WTC11 (cell line): ENCODE results near the gene IMPDH1. TPM values are rescaled to one million over a fixed set of nuclear protein-coding genes. Genes with fewer than 3 reads are reported as not detected.

Experiments
- ATAC-seq: fragments of 200-7000 bp; cut with Tn5 transposase; 2 replicates; pipeline ENCODE4 v1.10.0; 2021; ENCODE audit warnings: mild to moderate bottlenecking, moderate library complexity
- CTCF ChIA-PET: fragments of 300-600 bp; sonication (Branson Sonifier 250); formaldehyde crosslinking; loops from one replicate; lab custom pipeline; 2021; ENCODE audit warnings: antibody characterized with exemption; lab: Charles Lee
- POLR2A ChIA-PET: fragments of 350-600 bp; sonication (Branson Sonifier 250); formaldehyde crosslinking; loops from one replicate; lab custom pipeline; 2021; ENCODE audit warnings: antibody characterized with exemption; lab: Charles Lee
- DNase-seq: peaks from one replicate; pipeline ENCODE4 v3.0.0; 2021; ENCODE audit warnings: low spot score
- H3K27ac Mint-ChIP-seq: 2 replicates; pipeline ENCODE4 v1.8.0; 2021; ENCODE audit warnings: mixed read lengths
- H3K27me3 Mint-ChIP-seq: 2 replicates; pipeline ENCODE4 v1.8.0; 2021; ENCODE audit warnings: low read depth, mild to moderate bottlenecking, moderate library complexity, mixed read lengths
- H3K36me3 Mint-ChIP-seq: 2 replicates; pipeline ENCODE4 v1.8.0; 2021; ENCODE audit warnings: mixed read lengths
- H3K4me1 Mint-ChIP-seq: 2 replicates; pipeline ENCODE4 v1.8.0; 2022; ENCODE audit warnings: mixed read lengths
- H3K4me3 Mint-ChIP-seq: 2 replicates; pipeline ENCODE4 v1.8.0; 2021; ENCODE audit warnings: mild to moderate bottlenecking, moderate library complexity, mixed read lengths
- H3K9me3 Mint-ChIP-seq: 2 replicates; pipeline ENCODE4 v1.8.0; 2021; ENCODE audit warnings: mixed read lengths
- CREB1 ChIP-seq: sonication (generic); formaldehyde crosslinking; IDR thresholded peaks from 2 replicates; pipeline ENCODE4 v1.8.0; 2023; ENCODE audit warnings: mild to moderate bottlenecking, missing genetic modification reagents
- CREM ChIP-seq: sonication (generic); formaldehyde crosslinking; IDR thresholded peaks from 2 replicates; pipeline ENCODE4 v1.8.1; 2022; ENCODE audit warnings: mild to moderate bottlenecking, missing genetic modification reagents, moderate library complexity
- ELF4 ChIP-seq: sonication (generic); formaldehyde crosslinking; IDR thresholded peaks from 2 replicates; pipeline ENCODE4 v1.8.1; 2022; ENCODE audit warnings: low read depth, mild to moderate bottlenecking, moderate library complexity, missing genetic modification reagents
- GTF2I ChIP-seq: fragments of 250-450 bp; sonication (Bioruptor Pico); conservative IDR thresholded peaks from 2 replicates; pipeline ENCODE4 v1.4.0; 2021; ENCODE audit warnings: mild to moderate bottlenecking
- MXD4 ChIP-seq: fragments of 250-450 bp; sonication (Bioruptor Pico); IDR thresholded peaks from 2 replicates; pipeline ENCODE4 v1.8.0; 2021; ENCODE audit warnings: mild to moderate bottlenecking, moderate library complexity, borderline replicate concordance
- NFATC4 ChIP-seq: fragments of 250-450 bp; sonication (Bioruptor Pico); IDR thresholded peaks from 2 replicates; pipeline ENCODE4 v1.9.0; 2021; ENCODE audit warnings: mild to moderate bottlenecking
- NFYB ChIP-seq: sonication (generic); formaldehyde crosslinking; conservative IDR thresholded peaks from 2 replicates; pipeline ENCODE4 v1.8.0; 2022; ENCODE audit warnings: low read depth, missing genetic modification reagents
- PRRX2 ChIP-seq: fragments of 250-450 bp; sonication (Bioruptor Pico); IDR thresholded peaks from 2 replicates; pipeline ENCODE4 v1.8.0; 2021; ENCODE audit warnings: mild to moderate bottlenecking
- ZNF263 ChIP-seq: sonication (generic); formaldehyde crosslinking; IDR thresholded peaks from 2 replicates; pipeline ENCODE4 v1.8.1; 2022; ENCODE audit warnings: low read depth, mild to moderate bottlenecking, moderate library complexity, missing genetic modification reagents
- ZNF396 ChIP-seq: fragments of 250-450 bp; sonication (Bioruptor Pico); IDR thresholded peaks from 2 replicates; pipeline ENCODE4 v1.8.0; 2021; ENCODE audit warnings: mild to moderate bottlenecking, moderate library complexity, borderline replicate concordance
- ZNF671 ChIP-seq: fragments of 250-450 bp; sonication (Bioruptor Pico); IDR thresholded peaks from 2 replicates; pipeline ENCODE4 v1.8.0; 2021; ENCODE audit warnings: mild to moderate bottlenecking
- total RNA-seq: library from RNA; stranded (reverse); gene quantifications from 3 replicates; pipeline ENCODE4 v1.2.3, GENCODE V29; 2021
- TF ChIP-seq, protein P1 (sequence below): sonication (generic); formaldehyde crosslinking; IDR thresholded peaks from 2 replicates; pipeline ENCODE4 v1.8.1; 2022; ENCODE audit warnings: mild to moderate bottlenecking, moderate library complexity, missing genetic modification reagents
- TF ChIP-seq, protein P2 (sequence below): sonication (generic); formaldehyde crosslinking; IDR thresholded peaks from 2 replicates; pipeline ENCODE4 v1.8.1; 2022; ENCODE audit warnings: missing genetic modification reagents, borderline replicate concordance
- TF ChIP-seq, protein P3 (sequence below): fragments of 250-450 bp; sonication (Bioruptor Pico); IDR thresholded peaks from 2 replicates; pipeline ENCODE4 v1.8.0; 2021; ENCODE audit warnings: mild to moderate bottlenecking
- TF ChIP-seq, protein P4 (sequence below): sonication (generic); formaldehyde crosslinking; conservative IDR thresholded peaks from 2 replicates; pipeline ENCODE4 v1.8.1; 2023; ENCODE audit warnings: mild to moderate bottlenecking, low read depth, missing genetic modification reagents, moderate library complexity
- TF ChIP-seq, protein P5 (sequence below): sonication (generic); formaldehyde crosslinking; IDR thresholded peaks from 2 replicates; pipeline ENCODE4 v1.8.0; 2022; ENCODE audit warnings: mild to moderate bottlenecking, missing genetic modification reagents
- TF ChIP-seq, protein P6 (sequence below): fragments of 250-450 bp; sonication (Bioruptor Pico); IDR thresholded peaks from 2 replicates; pipeline ENCODE4 v1.9.0; 2021; ENCODE audit warnings: mild to moderate bottlenecking
- TF ChIP-seq, protein P7 (sequence below): sonication (generic); formaldehyde crosslinking; IDR thresholded peaks from 2 replicates; pipeline ENCODE4 v1.8.0; 2023; ENCODE audit warnings: missing genetic modification reagents
- TF ChIP-seq, protein P8 (sequence below): sonication (generic); formaldehyde crosslinking; IDR thresholded peaks from 2 replicates; pipeline ENCODE4 v1.8.1; 2023; ENCODE audit warnings: mild to moderate bottlenecking, missing genetic modification reagents, moderate library complexity

IMPDH1 gene
- total RNA-seq, 1 experiment from 2014 or later, result 54.2 TPM

DNA sequence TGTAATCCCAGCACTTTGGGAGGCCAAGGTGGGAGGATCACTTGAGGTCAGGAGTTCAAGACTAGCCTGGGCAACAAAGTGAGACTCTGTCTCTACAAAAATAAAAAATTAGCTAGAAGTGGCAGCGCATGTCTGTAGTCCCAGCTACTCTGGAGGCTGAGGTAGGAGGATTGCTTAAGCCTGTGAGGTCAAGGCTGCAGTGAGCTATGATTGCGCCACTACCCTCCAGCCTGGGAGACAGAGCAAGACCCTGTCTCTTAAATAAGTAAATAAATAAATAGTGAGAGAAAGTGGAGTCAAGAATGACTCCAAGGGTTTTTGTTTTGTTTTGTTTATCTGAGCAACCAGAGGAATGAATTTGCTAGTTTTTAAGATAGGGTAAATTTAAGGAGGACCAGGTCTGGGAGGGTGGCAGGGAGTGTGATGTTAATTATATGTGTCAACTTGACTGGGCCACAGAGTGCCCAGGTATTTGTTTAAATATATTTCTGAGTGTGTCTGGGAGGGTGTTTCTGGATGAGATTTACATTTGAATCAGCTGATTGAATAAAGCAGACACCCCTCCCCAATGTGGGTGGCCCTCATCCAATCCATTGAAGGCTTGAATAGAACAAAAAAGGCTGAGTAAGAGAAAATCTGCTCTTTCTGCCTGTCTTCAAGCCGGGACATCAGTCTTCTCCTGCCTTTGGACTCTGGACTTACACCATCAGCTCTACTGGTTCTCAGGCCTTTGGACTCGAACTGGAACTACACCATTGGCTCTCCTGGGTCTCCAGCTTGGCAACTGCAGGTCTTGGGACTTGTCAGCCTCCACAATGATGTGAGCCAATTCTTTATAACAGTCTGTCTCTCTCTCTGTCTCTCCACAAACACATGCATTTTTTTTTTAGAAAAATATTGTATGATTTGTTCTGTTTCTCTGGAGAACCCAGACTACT is 23.5 kb downstream of the IMPDH1 start:
- Mint-ChIP-seq H3K27ac (no peak overlapping the region), H3K36me3 (no peaks in the 10 kb centered on the region), H3K4me3 (no peak overlapping the region), H3K4me1 (peaks cover 18% of the 10 kb centered on the region), H3K9me3 (no peaks in the 10 kb centered on the region), H3K27me3 (peaks cover 25% of the 10 kb centered on the region)
- ChIA-PET POLR2A (no interaction called here), CTCF (interaction anchor here (1.0 to 5.8 kb wide), 14 partner anchors 10 to 232 kb away, joined by 3 to 138 read pairs (median 6); partner anchors contain the start of gene RBM28)
- TF ChIP-seq MXD4, result no peak
- TF ChIP-seq ZNF263 (CRISPR knock-in tag), result no peak
- TF ChIP-seq, protein P1, sequence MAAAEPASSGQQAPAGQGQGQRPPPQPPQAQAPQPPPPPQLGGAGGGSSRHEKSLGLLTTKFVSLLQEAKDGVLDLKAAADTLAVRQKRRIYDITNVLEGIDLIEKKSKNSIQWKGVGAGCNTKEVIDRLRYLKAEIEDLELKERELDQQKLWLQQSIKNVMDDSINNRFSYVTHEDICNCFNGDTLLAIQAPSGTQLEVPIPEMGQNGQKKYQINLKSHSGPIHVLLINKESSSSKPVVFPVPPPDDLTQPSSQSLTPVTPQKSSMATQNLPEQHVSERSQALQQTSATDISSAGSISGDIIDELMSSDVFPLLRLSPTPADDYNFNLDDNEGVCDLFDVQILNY (CRISPR knock-in tag), result no peak
- TF ChIP-seq, protein P2, sequence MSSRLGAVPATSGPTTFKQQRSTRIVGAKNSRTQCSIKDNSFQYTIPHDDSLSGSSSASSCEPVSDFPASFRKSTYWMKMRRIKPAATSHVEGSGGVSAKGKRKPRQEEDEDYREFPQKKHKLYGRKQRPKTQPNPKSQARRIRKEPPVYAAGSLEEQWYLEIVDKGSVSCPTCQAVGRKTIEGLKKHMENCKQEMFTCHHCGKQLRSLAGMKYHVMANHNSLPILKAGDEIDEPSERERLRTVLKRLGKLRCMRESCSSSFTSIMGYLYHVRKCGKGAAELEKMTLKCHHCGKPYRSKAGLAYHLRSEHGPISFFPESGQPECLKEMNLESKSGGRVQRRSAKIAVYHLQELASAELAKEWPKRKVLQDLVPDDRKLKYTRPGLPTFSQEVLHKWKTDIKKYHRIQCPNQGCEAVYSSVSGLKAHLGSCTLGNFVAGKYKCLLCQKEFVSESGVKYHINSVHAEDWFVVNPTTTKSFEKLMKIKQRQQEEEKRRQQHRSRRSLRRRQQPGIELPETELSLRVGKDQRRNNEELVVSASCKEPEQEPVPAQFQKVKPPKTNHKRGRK (CRISPR knock-in tag), result no peak
- TF ChIP-seq, protein P3, sequence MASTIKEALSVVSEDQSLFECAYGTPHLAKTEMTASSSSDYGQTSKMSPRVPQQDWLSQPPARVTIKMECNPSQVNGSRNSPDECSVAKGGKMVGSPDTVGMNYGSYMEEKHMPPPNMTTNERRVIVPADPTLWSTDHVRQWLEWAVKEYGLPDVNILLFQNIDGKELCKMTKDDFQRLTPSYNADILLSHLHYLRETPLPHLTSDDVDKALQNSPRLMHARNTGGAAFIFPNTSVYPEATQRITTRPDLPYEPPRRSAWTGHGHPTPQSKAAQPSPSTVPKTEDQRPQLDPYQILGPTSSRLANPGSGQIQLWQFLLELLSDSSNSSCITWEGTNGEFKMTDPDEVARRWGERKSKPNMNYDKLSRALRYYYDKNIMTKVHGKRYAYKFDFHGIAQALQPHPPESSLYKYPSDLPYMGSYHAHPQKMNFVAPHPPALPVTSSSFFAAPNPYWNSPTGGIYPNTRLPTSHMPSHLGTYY (CRISPR knock-in tag), result no peak
- no peak for TF ChIP-seq CREM
- TF ChIP-seq, protein P4, sequence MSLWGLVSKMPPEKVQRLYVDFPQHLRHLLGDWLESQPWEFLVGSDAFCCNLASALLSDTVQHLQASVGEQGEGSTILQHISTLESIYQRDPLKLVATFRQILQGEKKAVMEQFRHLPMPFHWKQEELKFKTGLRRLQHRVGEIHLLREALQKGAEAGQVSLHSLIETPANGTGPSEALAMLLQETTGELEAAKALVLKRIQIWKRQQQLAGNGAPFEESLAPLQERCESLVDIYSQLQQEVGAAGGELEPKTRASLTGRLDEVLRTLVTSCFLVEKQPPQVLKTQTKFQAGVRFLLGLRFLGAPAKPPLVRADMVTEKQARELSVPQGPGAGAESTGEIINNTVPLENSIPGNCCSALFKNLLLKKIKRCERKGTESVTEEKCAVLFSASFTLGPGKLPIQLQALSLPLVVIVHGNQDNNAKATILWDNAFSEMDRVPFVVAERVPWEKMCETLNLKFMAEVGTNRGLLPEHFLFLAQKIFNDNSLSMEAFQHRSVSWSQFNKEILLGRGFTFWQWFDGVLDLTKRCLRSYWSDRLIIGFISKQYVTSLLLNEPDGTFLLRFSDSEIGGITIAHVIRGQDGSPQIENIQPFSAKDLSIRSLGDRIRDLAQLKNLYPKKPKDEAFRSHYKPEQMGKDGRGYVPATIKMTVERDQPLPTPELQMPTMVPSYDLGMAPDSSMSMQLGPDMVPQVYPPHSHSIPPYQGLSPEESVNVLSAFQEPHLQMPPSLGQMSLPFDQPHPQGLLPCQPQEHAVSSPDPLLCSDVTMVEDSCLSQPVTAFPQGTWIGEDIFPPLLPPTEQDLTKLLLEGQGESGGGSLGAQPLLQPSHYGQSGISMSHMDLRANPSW (CRISPR knock-in tag), result no peak
- TF ChIP-seq, protein P5, sequence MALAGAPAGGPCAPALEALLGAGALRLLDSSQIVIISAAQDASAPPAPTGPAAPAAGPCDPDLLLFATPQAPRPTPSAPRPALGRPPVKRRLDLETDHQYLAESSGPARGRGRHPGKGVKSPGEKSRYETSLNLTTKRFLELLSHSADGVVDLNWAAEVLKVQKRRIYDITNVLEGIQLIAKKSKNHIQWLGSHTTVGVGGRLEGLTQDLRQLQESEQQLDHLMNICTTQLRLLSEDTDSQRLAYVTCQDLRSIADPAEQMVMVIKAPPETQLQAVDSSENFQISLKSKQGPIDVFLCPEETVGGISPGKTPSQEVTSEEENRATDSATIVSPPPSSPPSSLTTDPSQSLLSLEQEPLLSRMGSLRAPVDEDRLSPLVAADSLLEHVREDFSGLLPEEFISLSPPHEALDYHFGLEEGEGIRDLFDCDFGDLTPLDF (CRISPR knock-in tag), result no peak
- TF ChIP-seq CREB1 (CRISPR knock-in tag), result no peak
- TF ChIP-seq NFATC4 (CRISPR knock-in tag), result no peak
- TF ChIP-seq ELF4, result no peak
- no peak for TF ChIP-seq GTF2I (CRISPR knock-in tag)
- TF ChIP-seq, protein P6, sequence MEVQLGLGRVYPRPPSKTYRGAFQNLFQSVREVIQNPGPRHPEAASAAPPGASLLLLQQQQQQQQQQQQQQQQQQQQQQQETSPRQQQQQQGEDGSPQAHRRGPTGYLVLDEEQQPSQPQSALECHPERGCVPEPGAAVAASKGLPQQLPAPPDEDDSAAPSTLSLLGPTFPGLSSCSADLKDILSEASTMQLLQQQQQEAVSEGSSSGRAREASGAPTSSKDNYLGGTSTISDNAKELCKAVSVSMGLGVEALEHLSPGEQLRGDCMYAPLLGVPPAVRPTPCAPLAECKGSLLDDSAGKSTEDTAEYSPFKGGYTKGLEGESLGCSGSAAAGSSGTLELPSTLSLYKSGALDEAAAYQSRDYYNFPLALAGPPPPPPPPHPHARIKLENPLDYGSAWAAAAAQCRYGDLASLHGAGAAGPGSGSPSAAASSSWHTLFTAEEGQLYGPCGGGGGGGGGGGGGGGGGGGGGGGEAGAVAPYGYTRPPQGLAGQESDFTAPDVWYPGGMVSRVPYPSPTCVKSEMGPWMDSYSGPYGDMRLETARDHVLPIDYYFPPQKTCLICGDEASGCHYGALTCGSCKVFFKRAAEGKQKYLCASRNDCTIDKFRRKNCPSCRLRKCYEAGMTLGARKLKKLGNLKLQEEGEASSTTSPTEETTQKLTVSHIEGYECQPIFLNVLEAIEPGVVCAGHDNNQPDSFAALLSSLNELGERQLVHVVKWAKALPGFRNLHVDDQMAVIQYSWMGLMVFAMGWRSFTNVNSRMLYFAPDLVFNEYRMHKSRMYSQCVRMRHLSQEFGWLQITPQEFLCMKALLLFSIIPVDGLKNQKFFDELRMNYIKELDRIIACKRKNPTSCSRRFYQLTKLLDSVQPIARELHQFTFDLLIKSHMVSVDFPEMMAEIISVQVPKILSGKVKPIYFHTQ (CRISPR knock-in tag), result no peak
- TF ChIP-seq ZNF396 (CRISPR knock-in tag), result no peak
- TF ChIP-seq, protein P7, sequence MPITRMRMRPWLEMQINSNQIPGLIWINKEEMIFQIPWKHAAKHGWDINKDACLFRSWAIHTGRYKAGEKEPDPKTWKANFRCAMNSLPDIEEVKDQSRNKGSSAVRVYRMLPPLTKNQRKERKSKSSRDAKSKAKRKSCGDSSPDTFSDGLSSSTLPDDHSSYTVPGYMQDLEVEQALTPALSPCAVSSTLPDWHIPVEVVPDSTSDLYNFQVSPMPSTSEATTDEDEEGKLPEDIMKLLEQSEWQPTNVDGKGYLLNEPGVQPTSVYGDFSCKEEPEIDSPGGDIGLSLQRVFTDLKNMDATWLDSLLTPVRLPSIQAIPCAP, result no peak
- TF ChIP-seq, protein P8, sequence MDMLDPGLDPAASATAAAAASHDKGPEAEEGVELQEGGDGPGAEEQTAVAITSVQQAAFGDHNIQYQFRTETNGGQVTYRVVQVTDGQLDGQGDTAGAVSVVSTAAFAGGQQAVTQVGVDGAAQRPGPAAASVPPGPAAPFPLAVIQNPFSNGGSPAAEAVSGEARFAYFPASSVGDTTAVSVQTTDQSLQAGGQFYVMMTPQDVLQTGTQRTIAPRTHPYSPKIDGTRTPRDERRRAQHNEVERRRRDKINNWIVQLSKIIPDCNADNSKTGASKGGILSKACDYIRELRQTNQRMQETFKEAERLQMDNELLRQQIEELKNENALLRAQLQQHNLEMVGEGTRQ (CRISPR knock-in tag), result no peak
- no peak for TF ChIP-seq NFYB (CRISPR knock-in tag)
- TF ChIP-seq PRRX2 (CRISPR knock-in tag), result no peak
- no peak for TF ChIP-seq ZNF671
- DNase-seq (no peak), ATAC-seq (no peak)
